ENCODE data around the gene SCUBE1. TPM values are rescaled to one million over a fixed set of nuclear protein-coding genes. Genes with fewer than 3 reads are reported as not detected.

The SCUBE1 gene
- total and polyA plus RNA-seq, 10 of the 15 experiments (the other 5 are each of a cell fraction or from before 2014, with no cell fraction given): not detected

GRCh38 chr22:43206509-43207161 lies 136.5 kb downstream of the SCUBE1 start:
- H3K4me3 ChIP-seq: no peak overlapping the region
- no peaks in the 10 kb centered on the region for H3K9me3 ChIP-seq (replicated peaks; ENCODE audit: control insufficient read depth, insufficient read depth, low read length)
- ChIA-PET SMC1A (ENCODE audit: uncharacterized antibody, unreplicated experiment) (no interaction called here), RAD21 (ENCODE audit: unreplicated experiment) (no interaction called here), CTCF (no interaction called here), POLR2A (no interaction called here)
- H3K27ac ChIP-seq (ENCODE audit: control insufficient read depth, insufficient read depth): no peak overlapping the region
- in situ Hi-C loops (cut with MboI): no loop called here
- intact Hi-C loops (cut with micrococcal nuclease; ENCODE audit: unreplicated experiment): no loop called here
- no peak for TF ChIP-seq EGR1 (IDR thresholded peaks at IDR 0.05; ENCODE audit: borderline replicate concordance in 1 of 2, low read depth in 2 of 2, low read length in 2 of 2)
- ATAC-seq: no peak
- no peak overlapping the region for H3K4me2 ChIP-seq (ENCODE audit: control insufficient read depth, insufficient read depth)
- H3K4me1 ChIP-seq (ENCODE audit: control insufficient read depth, insufficient read depth, low read length): no peaks in the 10 kb centered on the region
- WGBS (ENCODE audit: insufficient coverage, insufficient replicate concordance, low lambda C conversion rate, missing lambda C conversion rate): 26% methylated on average over 23 of the region's 23 CpGs
- H2AFZ ChIP-seq (ENCODE audit: control insufficient read depth, low read depth, low read length): no peak overlapping the region
- DNase-seq (ENCODE audit: low read depth, low spot score): no peak
- no peak for FAIRE-seq
- H3K9ac ChIP-seq (ENCODE audit: control insufficient read depth, insufficient read depth, low read length): no peak overlapping the region
- no peaks in the 10 kb centered on the region; a peak in 1 of 4 replicates for H3K27me3 ChIP-seq (replicated peaks in 1 of 2; ENCODE audit: control insufficient read depth in 2 of 2, insufficient read depth in 2 of 2, low read length in 1 of 2)
- no peaks in the 10 kb centered on the region for H4K20me1 ChIP-seq (ENCODE audit: control insufficient read depth, insufficient read depth)
- no TSS peak for BruUV-seq (replicated peaks)
- H3K36me3 ChIP-seq (ENCODE audit: control insufficient read depth in 2 of 2, insufficient read depth in 2 of 2, low read length in 1 of 2): no peaks in the 10 kb centered on the region
- H3K79me2 ChIP-seq (ENCODE audit: control insufficient read depth, insufficient read depth, low read length): no peaks in the 10 kb centered on the region

- no peak for DNase-seq (ENCODE audit: low read depth, low spot score)
- H3K9ac ChIP-seq (ENCODE audit: control insufficient read depth, insufficient read depth, low read length): no peak overlapping the region
- no peak overlapping the region for H3K27ac ChIP-seq (ENCODE audit: control insufficient read depth, insufficient read depth)
- no peaks in the 10 kb centered on the region for H4K20me1 ChIP-seq (ENCODE audit: control insufficient read depth, insufficient read depth)
- ChIA-PET RAD21 (ENCODE audit: unreplicated experiment) (no interaction called here), CTCF (no interaction called here), SMC1A (ENCODE audit: uncharacterized antibody, unreplicated experiment) (no interaction called here), POLR2A (no interaction called here)
- intact Hi-C loops (cut with micrococcal nuclease; ENCODE audit: unreplicated experiment): no loop called here
- ATAC-seq: no peak
- WGBS (ENCODE audit: insufficient coverage, insufficient replicate concordance, low lambda C conversion rate, missing lambda C conversion rate): 2% methylated on average over 5 of the region's 5 CpGs
- no TSS peak for BruUV-seq (replicated peaks)
- H3K27me3 ChIP-seq (replicated peaks in 1 of 2; ENCODE audit: control insufficient read depth in 2 of 2, insufficient read depth in 2 of 2, low read length in 1 of 2): no peaks in the 10 kb centered on the region; a peak in 1 of 4 replicates
- TF ChIP-seq MTA3 (IDR thresholded peaks at IDR 0.05; ENCODE audit: borderline replicate concordance, low read length) (no peak), POLR2A (IDR thresholded peaks at IDR 0.05; ENCODE audit: low read depth, low read length) (no peak), MXI1 (IDR thresholded peaks at IDR 0.05; ENCODE audit: low read depth, low read length) (no peak), PRDM15 (CRISPR knock-in tag; IDR thresholded peaks at IDR 0.05) (no peak), PAX8 (IDR thresholded peaks at IDR 0.05) (no peak), MEF2A (IDR thresholded peaks at IDR 0.05; ENCODE audit: insufficient read depth, low read depth, low read length) (no peak), KDM1A (IDR thresholded peaks at IDR 0.05; ENCODE audit: borderline replicate concordance) (no peak)
- in situ Hi-C loops (cut with MboI): no loop called here
- H3K36me3 ChIP-seq (ENCODE audit: control insufficient read depth in 2 of 2, insufficient read depth in 2 of 2, low read length in 1 of 2): no peaks in the 10 kb centered on the region
- H3K4me2 ChIP-seq (ENCODE audit: control insufficient read depth, insufficient read depth): no peak overlapping the region
- H3K9me3 ChIP-seq (replicated peaks; ENCODE audit: control insufficient read depth, insufficient read depth, low read length): no peaks in the 10 kb centered on the region
- H3K4me3 ChIP-seq: no peak overlapping the region
- FAIRE-seq: no peak
- H3K4me1 ChIP-seq (ENCODE audit: control insufficient read depth, insufficient read depth, low read length): no peaks in the 10 kb centered on the region
- H2AFZ ChIP-seq (ENCODE audit: control insufficient read depth, low read depth, low read length): no peak overlapping the region
- H3K79me2 ChIP-seq (ENCODE audit: control insufficient read depth, insufficient read depth, low read length): no peaks in the 10 kb centered on the region
These were observed 137.2 kb downstream of the SCUBE1 start for GRCh38 chr22:43205748-43206508.

Data from GM12878 (cell line).